KMS-11 (cell line): ENCODE results near the gene UBAP2.

ENCODE experiments used
- H2AFZ ChIP-seq: fragments of 200-600 bp; sonication (generic); 2 replicates; pipeline ENCODE4 v1.6.1; 2016; ENCODE audit warnings: antibody characterized with exemption, mixed run types, low read depth
- H3K27ac ChIP-seq: fragments of 200-600 bp; sonication (generic); 2 replicates; pipeline ENCODE4 v1.6.1; 2016; ENCODE audit warnings: mild to moderate bottlenecking, mixed run types
- H3K27me3 ChIP-seq: fragments of 200-600 bp; sonication (generic); 2 replicates; pipeline ENCODE4 v1.6.1; 2017; ENCODE audit warnings: mild to moderate bottlenecking, low read depth, mixed run types, moderate library complexity; ENCODE audit not compliant: insufficient read depth
- H3K36me3 ChIP-seq: fragments of 200-600 bp; sonication (generic); 2 replicates; pipeline ENCODE4 v1.6.1; 2017; ENCODE audit warnings: mild to moderate bottlenecking, mixed run types; ENCODE audit not compliant: insufficient read depth
- H3K4me1 ChIP-seq: fragments of 200-600 bp; sonication (generic); 2 replicates; pipeline ENCODE4 v1.6.1; 2016; ENCODE audit warnings: mild to moderate bottlenecking, low read depth, mixed run types; ENCODE audit not compliant: poor library complexity, severe bottlenecking
- H3K4me2 ChIP-seq: fragments of 200-600 bp; sonication (generic); 2 replicates; pipeline ENCODE4 v1.7.0; 2016; ENCODE audit warnings: mild to moderate bottlenecking, mixed run types
- H3K4me3 ChIP-seq: fragments of 200-600 bp; sonication (generic); IDR thresholded peaks from 2 replicates; pipeline ENCODE4 v1.6.1; 2017; ENCODE audit warnings: low read depth, low read length, mixed read lengths; ENCODE audit not compliant: insufficient read depth
- H3K79me2 ChIP-seq: fragments of 200-600 bp; sonication (generic); 2 replicates; pipeline ENCODE4 v1.6.1; 2016; ENCODE audit warnings: low read depth, mixed run types; ENCODE audit not compliant: insufficient read depth
- H3K9ac ChIP-seq: fragments of 200-600 bp; sonication (generic); 2 replicates; pipeline ENCODE4 v1.6.1; 2016; ENCODE audit warnings: mild to moderate bottlenecking, mixed run types
- H4K20me1 ChIP-seq: fragments of 200-600 bp; sonication (generic); 2 replicates; pipeline ENCODE4 v1.6.1; 2016; ENCODE audit warnings: mild to moderate bottlenecking, mixed run types; ENCODE audit not compliant: insufficient read depth
- CTCF ChIP-seq: fragments of 200-600 bp; sonication (generic); conservative IDR thresholded peaks from 2 replicates; pipeline ENCODE4 v1.6.1; 2017; ENCODE audit warnings: low read depth, mild to moderate bottlenecking, antibody characterized with exemption, low read length, moderate library complexity, mixed read lengths

UBAP2 gene

GRCh38 chr9:33877727-33878489, 170.8 kb downstream of the UBAP2 start:
- peaks cover 74% of the 10 kb centered on the region for H3K79me2 ChIP-seq
- no peak for TF ChIP-seq CTCF
- H3K27me3 ChIP-seq, result no peaks in the 10 kb centered on the region
- H3K9ac ChIP-seq, result no peak overlapping the region
- H3K4me3 ChIP-seq, result no peak overlapping the region
- peaks cover 40% of the 10 kb centered on the region for H3K4me1 ChIP-seq
- H2AFZ ChIP-seq, result no peak overlapping the region
- H3K27ac ChIP-seq, result no peak overlapping the region
- no peaks in the 10 kb centered on the region; the same call in 1 of the 2 replicates for H4K20me1 ChIP-seq
- no peaks in the 10 kb centered on the region for H3K36me3 ChIP-seq
- H3K4me2 ChIP-seq, result no peak overlapping the region
